Endothelial cell of umbilical vein (primary cell): Measurements from ENCODE around the gene RPS27L. TPM values are rescaled to one million over a fixed set of nuclear protein-coding genes. Genes with fewer than 3 reads are reported as not detected.

Source experiments
- BruUV-seq: library from RNA; stranded (reverse); fragments of 400-500 nt; replicated peaks from 2 replicates; lab custom pipeline; 2021; lab: Mats Ljungman, UMichigan
- CTCF ChIA-PET: fragments of 300-600, 350-600 bp; sonication (Branson Sonifier 250); formaldehyde crosslinking; loops from one replicate; lab custom pipeline; 2021; ENCODE audit warnings: antibody characterized with exemption, inconsistent platforms; lab: Charles Lee
- POLR2A ChIA-PET: fragments of 300-600, 350-600 bp; sonication (Branson Sonifier 250); formaldehyde crosslinking; loops from one replicate; lab custom pipeline; 2021; ENCODE audit warnings: antibody characterized with exemption, inconsistent platforms; lab: Charles Lee
- DNase-seq: peaks from one replicate; pipeline ENCODE4 v3.0.0-alpha.2; 2011; ENCODE audit warnings: low read depth, low spot score
- FAIRE-seq: peaks from 2 replicates; lab custom pipeline; 2011; peaks lifted over from hg19 to GRCh38; lab: Jason Lieb, UNC
- H2AFZ ChIP-seq: 2 replicates; pipeline ENCODE4 v1.6.0; 2012; ENCODE audit warnings: low read depth, low read length, control low read depth, inconsistent platforms
- H3K27ac ChIP-seq: 2 replicates; pipeline ENCODE4 v1.5.1; 2011; ENCODE audit warnings: low read depth, mild to moderate bottlenecking, control low read depth, low read length, moderate library complexity; ENCODE audit not compliant: insufficient read depth
- H3K27me3 ChIP-seq, 2 experiments: 2 replicates each; pipeline versions ENCODE4 v1.6.0 to v1.6.1; 2011; ENCODE audit warnings: low read length in 2 of 2, mixed read lengths in 1 of 2; ENCODE audit not compliant: control insufficient read depth in 2 of 2, insufficient read depth in 2 of 2
- H3K36me3 ChIP-seq, 2 experiments: 2 replicates in 1 of 2; 3 replicates in 1 of 2; pipeline ENCODE4 v1.5.1; 2011; ENCODE audit warnings: low read length in 2 of 2, mild to moderate bottlenecking in 1 of 2, moderate library complexity in 1 of 2; ENCODE audit not compliant: control insufficient read depth in 2 of 2, insufficient read depth in 2 of 2; ENCODE audit errors: extremely low read depth in 1 of 2
- H3K4me1 ChIP-seq: 3 replicates; pipeline ENCODE4 v1.5.1; 2011; ENCODE audit warnings: mild to moderate bottlenecking, low read length; ENCODE audit not compliant: control insufficient read depth, insufficient read depth; ENCODE audit errors: extremely low read depth
- H3K4me2 ChIP-seq: 2 replicates; pipeline ENCODE4 v1.6.1; 2011; ENCODE audit warnings: low read length, control low read depth, mixed read lengths; ENCODE audit not compliant: insufficient read depth
- H3K4me3 ChIP-seq, 3 experiments: fragments of 200-600 bp in 1 of 3; sonication (generic), shearing (Covaris generic) in 1 of 3; replicated peaks in 1 of 3; 2 replicates each; pipeline ENCODE4 v1.5.1; 2011 to 2016; ENCODE audit warnings: control low read depth in 3 of 3, low read length in 3 of 3, mild to moderate bottlenecking in 2 of 3, inconsistent platforms in 1 of 3, low read depth in 1 of 3, moderate library complexity in 1 of 3; ENCODE audit not compliant: insufficient read depth in 1 of 3
- H3K79me2 ChIP-seq: 2 replicates; pipeline ENCODE4 v1.6.0; 2012; ENCODE audit warnings: low read length, inconsistent platforms; ENCODE audit not compliant: control insufficient read depth, insufficient read depth
- H3K9ac ChIP-seq: replicated peaks from 2 replicates; pipeline ENCODE3; 2011; ENCODE audit warnings: low read length, control low read depth; ENCODE audit not compliant: insufficient read depth; ENCODE audit errors: extremely low read depth
- H3K9me1 ChIP-seq: replicated peaks from 3 replicates; pipeline ENCODE4 v1.6.0; 2011; ENCODE audit warnings: mild to moderate bottlenecking, low read length; ENCODE audit not compliant: control insufficient read depth, insufficient read depth; ENCODE audit errors: extremely low read depth
- H3K9me3 ChIP-seq: replicated peaks from 2 replicates; pipeline ENCODE4 v1.5.1; 2012; ENCODE audit warnings: low read length, inconsistent platforms; ENCODE audit not compliant: control insufficient read depth, insufficient read depth
- H4K20me1 ChIP-seq: replicated peaks from 2 replicates; pipeline ENCODE3; 2011; ENCODE audit warnings: mild to moderate bottlenecking, low read length; ENCODE audit not compliant: control insufficient read depth, insufficient read depth; ENCODE audit errors: extremely low read depth
- CTCF ChIP-seq, 2 donors: IDR thresholded peaks; 1 replicate in 1 of 2; 2 replicates in 1 of 2; pipeline ENCODE4 v1.5.1; 2011; ENCODE audit warnings: low read length in 2 of 2, mild to moderate bottlenecking in 2 of 2, moderate library complexity in 2 of 2, control low read depth in 1 of 2, inconsistent platforms in 1 of 2, low read depth in 1 of 2; ENCODE audit not compliant: insufficient read depth in 1 of 2; ENCODE audit errors: extremely low read depth in 1 of 2
- MAX ChIP-seq: IDR thresholded peaks from 2 replicates; pipeline ENCODE4 v1.6.1; 2011; ENCODE audit not compliant: insufficient read depth, insufficient read length
- POLR2A ChIP-seq: IDR thresholded peaks from 2 replicates; pipeline ENCODE4 v1.6.1; 2012; ENCODE audit warnings: low read depth, mild to moderate bottlenecking, control low read depth, low read length
- POLR2AphosphoS5 ChIP-seq: IDR thresholded peaks from 2 replicates; pipeline ENCODE4 v1.6.1; 2012; ENCODE audit warnings: low read depth, mild to moderate bottlenecking, control low read depth, low read length, moderate library complexity; ENCODE audit not compliant: insufficient read depth
- dilution Hi-C: fragments of 300-500 bp; cut with MboI; formaldehyde crosslinking; loops from one replicate; pipeline ENCODE4 v1.15.0; 2019; ENCODE audit warnings: low sequenced_read_pairs; ENCODE audit not compliant: extremely low pct_ligation_motif_present
- intact Hi-C: fragments of 100-400 bp; cut with micrococcal nuclease; formaldehyde crosslinking; loops from one replicate; pipeline ENCODE4 v1.10.0; 2022
- polyA plus RNA-seq, 4 experiments: library from polyadenylated mRNA; depleted of rRNA in 3 of 4; stranded (reverse) in 3 of 4; unstranded in 1 of 4; fragments of >200 nt; gene quantifications; 2 replicates each; pipeline versions ENCODE4 v1.2.1 to v1.2.3, GENCODE V29; 2011 to 2012; ENCODE audit warnings: missing spikeins in 1 of 4
- total RNA-seq: library from RNA; stranded (reverse); gene quantifications from 2 replicates; pipeline ENCODE4 v1.2.3, GENCODE V29; 2021

RPS27L gene
- total and polyA plus RNA-seq, 2 donors (not counting 3 experiments of a cell fraction or from before 2014, with no cell fraction given), result 163 to 345 TPM

- Histone ChIP-seq H3K79me2 (no peaks in the 10 kb centered on the region), H3K4me3 (no peak overlapping the region), H3K9me3 (no peaks in the 10 kb centered on the region), H3K4me2 (no peak overlapping the region), H3K27me3 (no peaks in the 10 kb centered on the region), H4K20me1 (no peaks in the 10 kb centered on the region), H3K9ac (no peak overlapping the region), H2AFZ (no peak overlapping the region), H3K36me3 (peaks cover 0 to 4% of the 10 kb centered on the region in 2 experiments), H3K4me1 (no peaks in the 10 kb centered on the region), H3K9me1 (no peaks in the 10 kb centered on the region), H3K27ac (no peak overlapping the region)
- dilution Hi-C loops, result no loop called here
- intact Hi-C loops, result no loop called here
- ChIA-PET POLR2A (no interaction called here), CTCF (interaction anchor here (0.7 to 2.6 kb wide), 6 partner anchors 9 to 256 kb away, joined by 3 to 11 read pairs (median 4); no protein-coding TSS in a partner anchor)
- no peak for TF ChIP-seq POLR2AphosphoS5
- TF ChIP-seq MAX, result no peak
- peak in 1 of 2 donors; percentile 1 for TF ChIP-seq CTCF (IDR thresholded peaks at IDR 0.05; ENCODE audit: extremely low read depth in 1 of 2, insufficient read depth in 1 of 2, low read depth in 1 of 2, low read length in 2 of 2)
- no TSS peak for BruUV-seq
- peak; percentile 32 for DNase-seq
- no peak for FAIRE-seq
Measured at GRCh38 chr15:63146684-63147083, 10.6 kb downstream of the RPS27L start.

GRCh38 chr15:63145426-63145825 lies 11.9 kb downstream of the RPS27L start:
- H3K27me3 ChIP-seq, result no peaks in the 10 kb centered on the region
- no peaks in the 10 kb centered on the region for H3K4me1 ChIP-seq
- no peaks in the 10 kb centered on the region for H4K20me1 ChIP-seq
- no peaks in the 10 kb centered on the region for H3K79me2 ChIP-seq
- no peaks in the 10 kb centered on the region for H3K9me3 ChIP-seq
- no peak for FAIRE-seq
- H3K27ac ChIP-seq, result no peak overlapping the region
- dilution Hi-C loops, result no loop called here
- DNase-seq, result no peak
- no peak overlapping the region for H3K4me2 ChIP-seq
- intact Hi-C loops, result no loop called here
- ChIA-PET POLR2A (interaction anchor here (0.7 kb wide), 1 partner anchor 9 kb away, joined by 3 read pairs; no protein-coding TSS in a partner anchor), CTCF (interaction anchor here (1.2 to 1.3 kb wide), 2 partner anchors 10 to 257 kb away, joined by 4 to 5 read pairs; no protein-coding TSS in a partner anchor)
- no peak overlapping the region for H2AFZ ChIP-seq
- no peak overlapping the region for H3K9ac ChIP-seq
- peaks cover 0 to 3% of the 10 kb centered on the region in 2 experiments for H3K36me3 ChIP-seq
- TF ChIP-seq MAX, result no peak
- TF ChIP-seq POLR2A, result no peak
- no peak for TF ChIP-seq POLR2AphosphoS5
- H3K4me3 ChIP-seq, result no peak overlapping the region
- no peaks in the 10 kb centered on the region for H3K9me1 ChIP-seq
- BruUV-seq, result no TSS peak
